Endodermal cell (in vitro differentiated cells): Measurements from ENCODE around the gene TXNRD3. TPM values are rescaled to one million over a fixed set of nuclear protein-coding genes. Genes with fewer than 3 reads are reported as not detected.

Source experiments
- DNase-seq: peaks from one replicate; pipeline ENCODE4 v3.0.0-alpha.2; 2017
- H3K27ac ChIP-seq: 2 replicates; pipeline ENCODE4 v1.5.1; 2013; ENCODE audit warnings: mild to moderate bottlenecking, low read depth, low read length, moderate library complexity
- H3K27me3 ChIP-seq: 2 replicates; pipeline ENCODE4 v1.6.1; 2013; ENCODE audit warnings: mild to moderate bottlenecking, low read length, moderate library complexity; ENCODE audit not compliant: insufficient read depth, control insufficient read depth, poor library complexity, severe bottlenecking
- H3K36me3 ChIP-seq: 2 replicates; pipeline ENCODE4 v1.7.0; 2013; ENCODE audit warnings: mild to moderate bottlenecking, low read length, moderate library complexity; ENCODE audit not compliant: control insufficient read depth, insufficient read depth
- H3K4me1 ChIP-seq: one replicate; pipeline ENCODE4 v1.7.0; 2013; ENCODE audit warnings: low read length; ENCODE audit not compliant: control insufficient read depth, insufficient read depth
- H3K4me3 ChIP-seq: 2 replicates; pipeline ENCODE4 v1.5.1; 2013; ENCODE audit warnings: mild to moderate bottlenecking, low read length, moderate library complexity
- H3K9ac ChIP-seq: 2 replicates; pipeline ENCODE4 v1.6.1; 2013; ENCODE audit warnings: mild to moderate bottlenecking, low read length, moderate library complexity; ENCODE audit not compliant: poor library complexity, severe bottlenecking; ENCODE audit errors: extremely low read depth
- H3K9me3 ChIP-seq: 2 replicates; pipeline ENCODE4 v1.6.1; 2013; ENCODE audit warnings: mild to moderate bottlenecking, low read length, moderate library complexity; ENCODE audit not compliant: control insufficient read depth
- H3K27ac Mint-ChIP-seq: 2 replicates; pipeline ENCODE4 v1.8.0; 2020; ENCODE audit warnings: mixed read lengths
- H3K27me3 Mint-ChIP-seq: 2 replicates; pipeline ENCODE4 v1.8.0; 2021; ENCODE audit warnings: mild to moderate bottlenecking, mixed read lengths; ENCODE audit not compliant: insufficient read depth
- H3K36me3 Mint-ChIP-seq: 2 replicates; pipeline ENCODE4 v1.8.0; 2020; ENCODE audit warnings: low read depth, mixed read lengths
- H3K4me1 Mint-ChIP-seq: 2 replicates; pipeline ENCODE4 v1.8.0; 2020; ENCODE audit warnings: mixed read lengths
- H3K4me3 Mint-ChIP-seq: 2 replicates; pipeline ENCODE4 v1.8.0; 2020; ENCODE audit warnings: mild to moderate bottlenecking, moderate library complexity, mixed read lengths
- H3K9me3 Mint-ChIP-seq: 2 replicates; pipeline ENCODE4 v1.8.0; 2020; ENCODE audit warnings: mild to moderate bottlenecking, mixed read lengths
- WGBS, 2 experiments: methylation state at CpG; one replicate each; pipeline versions ENCODE4 v1.1.5 to v1.1.7; 2013; ENCODE audit warnings: missing lambda C conversion rate in 2 of 2, mixed read lengths in 1 of 2; ENCODE audit not compliant: insufficient coverage in 1 of 2, insufficient read length in 1 of 2; 5-methylcytosine and 5-hydroxymethylcytosine counted together
- total RNA-seq, 2 donors: library from RNA; stranded (reverse); fragmentation: NEBNext Ultra II Directional in 1 of 2; extraction: Animal tissue kit (Norgen Biotek cat#: 25700) in 1 of 2; gene quantifications; 2 replicates in 1 of 2; 3 replicates in 1 of 2; pipeline ENCODE4 v1.2.1, GENCODE V29; 2021
- TF ChIP-seq, protein P1 (sequence below): fragments of 200-600 bp; sonication (generic); conservative IDR thresholded peaks from 2 replicates; pipeline ENCODE4 v1.5.0; 2021; ENCODE audit warnings: antibody characterized with exemption, mild to moderate bottlenecking

The TXNRD3 gene
- total RNA-seq, 2 donors from 2014 or later, result 13.1 to 18.1 TPM

DNA sequence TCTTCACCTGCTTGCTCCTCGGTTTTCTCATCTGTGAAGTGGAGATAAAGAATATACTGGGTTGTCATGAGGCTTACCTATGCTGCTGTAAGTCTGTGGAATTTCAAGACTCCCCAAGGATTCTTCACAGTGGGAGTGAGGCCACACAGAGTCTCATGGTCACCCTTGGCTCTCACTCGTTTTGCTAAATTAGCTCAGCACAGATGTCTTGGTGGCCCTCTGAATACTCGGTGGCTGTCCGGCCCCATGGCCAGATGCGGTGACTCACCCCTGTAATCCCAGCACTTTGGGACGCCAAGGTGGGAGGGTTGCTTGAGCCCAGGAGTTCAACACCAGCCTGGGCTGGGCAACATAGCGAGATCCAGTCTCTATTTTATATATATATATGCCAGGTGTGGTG, 44.1 kb upstream of the TXNRD3 start:
- WGBS, 2 experiments, result 87 to 92% methylated on average over 3 to 7 of the region's 7 CpGs
- Mint-ChIP-seq H3K27ac (no peak overlapping the region), H3K9me3 (no peaks in the 10 kb centered on the region), H3K27me3 (peaks cover 19% of the 10 kb centered on the region), H3K36me3 (no peaks in the 10 kb centered on the region), H3K4me3 (no peak overlapping the region), H3K4me1 (peaks cover 6% of the 10 kb centered on the region)
- Histone ChIP-seq H3K27ac (no peak overlapping the region), H3K4me1 (no peaks in the 10 kb centered on the region), H3K9ac (no peak overlapping the region), H3K9me3 (no peaks in the 10 kb centered on the region), H3K4me3 (no peak overlapping the region), H3K36me3 (no peaks in the 10 kb centered on the region), H3K27me3 (peaks cover 5% of the 10 kb centered on the region)
- no peak for DNase-seq
- TF ChIP-seq, protein P1, sequence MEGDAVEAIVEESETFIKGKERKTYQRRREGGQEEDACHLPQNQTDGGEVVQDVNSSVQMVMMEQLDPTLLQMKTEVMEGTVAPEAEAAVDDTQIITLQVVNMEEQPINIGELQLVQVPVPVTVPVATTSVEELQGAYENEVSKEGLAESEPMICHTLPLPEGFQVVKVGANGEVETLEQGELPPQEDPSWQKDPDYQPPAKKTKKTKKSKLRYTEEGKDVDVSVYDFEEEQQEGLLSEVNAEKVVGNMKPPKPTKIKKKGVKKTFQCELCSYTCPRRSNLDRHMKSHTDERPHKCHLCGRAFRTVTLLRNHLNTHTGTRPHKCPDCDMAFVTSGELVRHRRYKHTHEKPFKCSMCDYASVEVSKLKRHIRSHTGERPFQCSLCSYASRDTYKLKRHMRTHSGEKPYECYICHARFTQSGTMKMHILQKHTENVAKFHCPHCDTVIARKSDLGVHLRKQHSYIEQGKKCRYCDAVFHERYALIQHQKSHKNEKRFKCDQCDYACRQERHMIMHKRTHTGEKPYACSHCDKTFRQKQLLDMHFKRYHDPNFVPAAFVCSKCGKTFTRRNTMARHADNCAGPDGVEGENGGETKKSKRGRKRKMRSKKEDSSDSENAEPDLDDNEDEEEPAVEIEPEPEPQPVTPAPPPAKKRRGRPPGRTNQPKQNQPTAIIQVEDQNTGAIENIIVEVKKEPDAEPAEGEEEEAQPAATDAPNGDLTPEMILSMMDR, result no peak

DNA sequence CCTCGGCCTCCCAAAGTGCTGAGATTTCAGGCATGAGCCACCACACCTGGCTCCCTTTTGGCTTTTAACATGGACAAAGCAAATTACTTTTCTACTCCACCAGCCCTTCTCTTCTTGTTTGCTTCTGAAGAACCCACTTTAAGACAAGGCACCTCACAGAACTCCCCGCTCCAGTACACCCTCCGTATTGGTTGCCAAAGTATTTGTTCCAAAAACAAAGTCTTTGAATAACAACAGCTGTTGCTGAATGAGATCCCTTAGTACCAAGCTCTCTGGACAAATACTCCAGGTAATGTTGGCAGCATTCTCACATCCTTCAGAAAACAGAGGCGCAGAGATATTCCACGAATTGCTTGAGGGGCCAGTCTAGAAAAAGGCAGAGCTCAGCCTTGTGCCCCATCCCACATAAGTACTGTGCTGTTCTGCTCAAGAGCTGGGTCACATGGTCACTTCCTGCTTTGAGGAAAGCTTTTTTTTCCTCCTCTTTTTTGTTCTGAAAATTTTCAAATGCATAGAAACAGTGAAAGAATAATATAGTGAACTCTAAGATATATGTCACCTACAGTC, 41.9 kb upstream of the TXNRD3 start:
- Histone ChIP-seq H3K27ac (no peak overlapping the region), H3K27me3 (peaks cover under 1% of the 10 kb centered on the region), H3K4me3 (no peak overlapping the region), H3K9me3 (no peaks in the 10 kb centered on the region), H3K9ac (no peak overlapping the region), H3K4me1 (no peaks in the 10 kb centered on the region), H3K36me3 (no peaks in the 10 kb centered on the region)
- 88 to 93% methylated on average over 5 of the region's 5 CpGs for WGBS, 2 experiments
- H3K27ac Mint-ChIP-seq, result no peak overlapping the region
- TF ChIP-seq, protein P1, result no peak
- H3K4me1 Mint-ChIP-seq, result no peaks in the 10 kb centered on the region
- no peaks in the 10 kb centered on the region for H3K36me3 Mint-ChIP-seq
- DNase-seq, result no peak
- H3K9me3 Mint-ChIP-seq, result no peaks in the 10 kb centered on the region
- peaks cover 5% of the 10 kb centered on the region for H3K27me3 Mint-ChIP-seq
- H3K4me3 Mint-ChIP-seq, result no peak overlapping the region

DNA sequence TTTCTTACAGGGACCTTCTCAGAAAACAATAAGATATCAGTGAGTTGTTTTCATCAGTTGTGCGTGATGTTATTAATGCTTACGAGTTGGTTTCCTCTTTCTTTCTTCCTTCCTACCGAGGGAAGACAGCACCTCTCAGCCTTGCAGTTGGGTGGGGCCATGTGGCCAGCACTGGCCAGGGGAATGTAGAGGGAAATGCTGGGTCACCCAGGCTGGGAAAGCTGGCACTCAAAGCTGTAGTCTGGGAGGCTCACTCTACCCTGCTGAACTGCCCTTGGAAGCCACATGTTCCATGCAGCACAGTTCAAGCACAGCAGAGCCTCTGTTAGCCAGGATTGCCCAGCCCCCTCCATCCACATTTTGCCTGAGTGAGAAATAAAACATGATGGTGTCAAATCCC, 39.0 kb upstream of the TXNRD3 start:
- no peaks in the 10 kb centered on the region for H3K27me3 ChIP-seq
- H3K4me3 ChIP-seq, result no peak overlapping the region
- Mint-ChIP-seq H3K27me3 (peaks cover 2% of the 10 kb centered on the region), H3K4me3 (no peak overlapping the region), H3K4me1 (no peaks in the 10 kb centered on the region), H3K27ac (no peak overlapping the region), H3K36me3 (no peaks in the 10 kb centered on the region), H3K9me3 (no peaks in the 10 kb centered on the region)
- no peak overlapping the region for H3K9ac ChIP-seq
- H3K4me1 ChIP-seq, result no peaks in the 10 kb centered on the region
- H3K36me3 ChIP-seq, result no peaks in the 10 kb centered on the region
- TF ChIP-seq, protein P1, result no peak
- H3K9me3 ChIP-seq, result no peaks in the 10 kb centered on the region
- WGBS, 2 experiments, result 88 to 100% methylated on average over 1 to 3 of the region's 3 CpGs
- DNase-seq, result no peak
- no peak overlapping the region for H3K27ac ChIP-seq
